ENCODE results near the gene PPP2R2D.

GRCh38 chr10:131975003-131975402 is 74.2 kb downstream of the PPP2R2D start:
- TF ChIP-seq BHLHE40 (IDR thresholded peaks at IDR 0.05; ENCODE audit: borderline replicate concordance): no peak
- no peak for TF ChIP-seq ARNT (IDR thresholded peaks at IDR 0.05)
- no peak for TF ChIP-seq FOXM1 (IDR thresholded peaks at IDR 0.05; ENCODE audit: borderline replicate concordance)
- no peak for TF ChIP-seq ZNF384 (IDR thresholded peaks at IDR 0.05)
- TF ChIP-seq ELF4 (IDR thresholded peaks at IDR 0.05): no peak
